Muscle of arm (tissue), 14 donors: ENCODE data around the gene FERMT3. TPM values are rescaled to one million over a fixed set of nuclear protein-coding genes. Genes with fewer than 3 reads are reported as not detected.
"Not testable (repeated sequence)": the region's sequence is repeated elsewhere in the genome, so short reads cannot be mapped to it uniquely, and the experiment has no call there.

Experiments used
- DNase-seq: peaks from one replicate; pipeline ENCODE4 v3.0.0-alpha.2; 2013
- long read RNA-seq, 11 donors: transcript quantifications; one replicate each; lab custom pipeline, GENCODE V29; 2026
- polyA plus RNA-seq, 12 donors: library from polyadenylated mRNA; unstranded; fragments of 120-200 nt; gene quantifications; one replicate each; pipeline ENCODE4 v1.2.1, GENCODE V29; 2013; ENCODE audit not compliant: insufficient read length in 12 of 12

FERMT3 gene
- 10 to 100 TPM in 1 of 12 donors, 1 to 10 TPM in 10, not detected in 1; 5.2 to 16.7 (median 7.5) TPM for polyA plus RNA-seq
- long read RNA-seq, donor 1, partial matches to known transcripts = 17 of 18 reads
- long read RNA-seq, donor 1, other reads (novel, unspliced or antisense) = 0 of 18 reads
- long read RNA-seq, donor 2, partial matches to known transcripts = 5 of 6 reads
- long read RNA-seq, donor 2, other reads (novel, unspliced or antisense) = 0 of 6 reads
- long read RNA-seq, donor 3, partial matches to known transcripts = 0 of 1 reads
- long read RNA-seq, donor 3, other reads (novel, unspliced or antisense) = 0 of 1 reads
- long read RNA-seq, donor 4, partial matches to known transcripts = 17 of 18 reads
- long read RNA-seq, donor 4, other reads (novel, unspliced or antisense) = 0 of 18 reads
- long read RNA-seq, donor 5 = 0 reads
- long read RNA-seq, donor 6, partial matches to known transcripts = 0 of 1 reads
- long read RNA-seq, donor 6, other reads (novel, unspliced or antisense) = 0 of 1 reads
- long read RNA-seq, donor 7, partial matches to known transcripts = 41 of 57 reads
- long read RNA-seq, donor 7, other reads (novel, unspliced or antisense) = 16 of 57 reads
- long read RNA-seq, donor 8, partial matches to known transcripts = 115 of 670 reads
- long read RNA-seq, donor 8, other reads (novel, unspliced or antisense) = 554 of 670 reads
- long read RNA-seq, donor 9, partial matches to known transcripts = 20 of 47 reads
- long read RNA-seq, donor 9, other reads (novel, unspliced or antisense) = 27 of 47 reads
- long read RNA-seq, donor 10, partial matches to known transcripts = 0 of 1 reads
- long read RNA-seq, donor 10, other reads (novel, unspliced or antisense) = 0 of 1 reads
- long read RNA-seq, donor 11 = 0 reads

DNA sequence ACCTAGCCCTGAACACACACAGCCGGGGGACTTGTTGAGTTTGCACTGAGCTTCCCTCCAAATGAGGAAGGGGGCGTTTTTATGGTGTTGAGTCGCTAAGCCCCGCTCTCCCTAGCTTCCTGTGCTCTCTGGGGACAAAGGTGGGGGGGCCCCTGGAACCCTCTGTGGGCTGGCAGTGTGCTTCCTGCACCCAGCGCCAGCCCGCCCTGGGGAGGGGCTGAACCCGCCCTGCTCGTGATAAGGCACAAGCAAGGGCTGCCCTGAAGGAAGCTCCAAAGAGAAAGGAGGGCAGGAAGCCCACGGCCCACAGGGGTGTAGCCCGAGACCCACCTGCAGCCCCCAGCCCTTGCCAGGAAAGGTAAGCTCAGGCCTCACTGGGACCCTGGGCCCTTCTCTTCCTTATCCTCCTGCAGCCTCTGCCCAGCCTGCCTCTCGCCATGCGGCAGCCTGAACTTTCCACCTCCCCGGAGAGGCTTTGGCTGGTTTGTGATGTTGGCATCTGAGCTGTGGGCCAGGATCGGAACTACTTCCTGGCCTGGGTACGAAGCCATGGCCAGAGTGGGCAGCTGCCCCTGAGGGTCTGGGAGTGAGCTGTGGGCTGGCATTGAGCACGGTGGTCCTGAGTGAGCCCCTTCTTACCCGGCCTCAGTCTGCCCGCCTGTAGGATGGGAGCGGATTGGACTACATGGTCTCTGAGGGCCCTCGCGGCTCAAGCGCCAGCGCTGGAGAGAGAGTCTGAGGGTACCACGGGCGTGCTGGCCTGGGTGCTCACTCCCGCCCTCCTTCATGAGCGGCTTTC is at the start of gene FERMT3:
Gene FERMT3 (plus strand): TSS at position 265 of the 799 bp plus-strand sequence. CDS start 644 bp downstream, outside the sequence.
- no peak for DNase-seq

- DNase-seq = no peak
These were observed 48.7 kb upstream of the FERMT3 start for GRCh38 chr11:64157631-64158394.

- no peak for DNase-seq
These were observed 45.5 kb upstream of the FERMT3 start for GRCh38 chr11:64161037-64161436.

DNA sequence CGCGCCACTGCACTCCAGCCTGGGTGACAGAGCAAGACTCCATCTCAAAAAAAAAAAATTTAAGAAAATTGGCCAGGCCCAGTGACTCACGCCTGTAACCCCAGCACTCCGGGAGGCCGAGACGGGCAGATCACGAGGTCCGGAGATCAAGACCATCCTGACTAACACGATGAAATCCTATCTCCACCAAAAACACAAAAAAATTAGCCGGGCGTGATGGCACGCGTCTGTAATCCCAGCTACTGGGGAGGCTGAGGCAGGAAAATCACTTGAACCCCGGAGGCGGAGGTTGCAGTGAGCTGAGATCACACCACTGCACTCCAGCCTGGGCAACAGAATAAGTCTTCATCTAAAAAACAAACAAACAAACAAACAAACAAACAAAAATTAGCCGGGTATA is 43.8 kb upstream of the FERMT3 start:
- not testable (repeated sequence) for DNase-seq

DNA sequence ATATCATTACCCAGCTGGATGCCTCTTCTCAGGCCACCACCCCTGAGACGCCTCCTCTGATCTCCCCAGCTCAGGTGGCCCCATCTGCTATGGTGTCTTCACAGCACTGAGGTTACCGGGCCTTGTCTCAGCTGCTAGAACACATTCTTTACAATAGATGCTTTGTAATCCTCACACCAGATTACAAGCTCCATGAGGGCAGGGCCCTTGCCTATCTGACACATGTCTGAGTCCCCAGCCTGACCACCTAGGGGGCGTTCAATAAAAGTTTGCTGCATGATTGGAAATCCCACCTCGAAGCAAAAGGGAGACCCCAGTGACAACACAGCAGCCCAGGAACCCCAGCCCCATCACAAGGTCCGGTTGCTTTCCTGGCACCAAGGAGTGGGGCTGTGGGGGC is 42.6 kb upstream of the FERMT3 start:
- DNase-seq = no peak

DNA sequence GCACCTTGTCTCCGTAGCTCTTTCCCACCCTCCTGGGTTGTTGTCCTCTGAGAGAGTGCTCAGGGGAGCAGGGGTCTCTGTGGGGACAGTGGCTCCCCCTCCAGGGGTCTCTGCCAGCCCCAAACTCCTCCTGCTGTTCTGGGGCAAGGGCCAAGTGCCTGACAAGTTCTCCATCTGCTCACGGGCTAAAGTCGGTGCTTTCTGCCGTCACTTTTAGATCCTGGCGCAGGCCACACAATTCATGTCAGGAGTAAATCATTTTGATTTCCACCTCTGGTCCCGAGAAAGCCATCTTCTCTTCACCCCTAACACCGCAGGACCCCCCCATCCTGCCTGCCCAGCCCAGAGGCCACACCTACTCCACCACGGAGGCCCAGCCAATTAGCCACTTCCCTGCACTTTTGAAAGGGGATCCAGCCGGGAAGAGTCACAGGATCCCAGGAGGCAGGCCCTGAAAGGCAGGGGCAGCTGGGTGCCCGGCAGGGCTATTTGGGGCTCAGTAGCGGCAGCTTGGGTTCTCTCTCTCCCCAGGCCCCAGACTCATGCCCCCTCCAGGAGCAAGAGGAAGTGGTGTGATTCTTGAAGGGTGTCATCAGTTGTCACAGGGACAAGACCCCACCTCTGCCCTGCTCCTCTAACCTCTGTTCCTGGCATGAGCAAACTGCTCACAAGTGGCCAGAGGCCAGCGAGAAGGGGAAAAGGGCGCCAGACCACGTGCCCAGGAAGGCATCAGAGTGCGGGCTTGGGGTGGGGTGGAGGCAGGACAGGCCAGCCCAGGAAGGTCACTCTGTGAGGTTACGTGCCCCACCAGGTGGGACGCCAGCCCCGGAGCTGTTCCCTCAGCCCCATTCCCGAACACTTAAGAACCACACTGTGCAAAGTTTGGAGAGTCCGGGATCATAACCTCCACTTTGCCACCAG is 41.9 kb upstream of the FERMT3 start:
- no peak for DNase-seq

GRCh38 chr11:64165481-64165841 is 41.1 kb upstream of the FERMT3 start:
- DNase-seq = no peak

GRCh38 chr11:64165842-64166635 is 40.5 kb upstream of the FERMT3 start, which contains the start of gene MACROD1:
MACROD1 (minus strand) TSS chr11:64166113; CDS start chr11:64165994, 119 bp downstream.
- peak; percentile 82 for DNase-seq

- DNase-seq = no peak
These were observed 36.1 kb upstream of the FERMT3 start for GRCh38 chr11:64170419-64170818.

GRCh38 chr11:64173616-64174355 is 32.7 kb upstream of the FERMT3 start:
- no peak for DNase-seq

GRCh38 chr11:64176751-64177150 is 29.8 kb upstream of the FERMT3 start:
- no peak for DNase-seq

- no peak for DNase-seq
These were observed 28.3 kb upstream of the FERMT3 start for GRCh38 chr11:64178203-64178602.

DNA sequence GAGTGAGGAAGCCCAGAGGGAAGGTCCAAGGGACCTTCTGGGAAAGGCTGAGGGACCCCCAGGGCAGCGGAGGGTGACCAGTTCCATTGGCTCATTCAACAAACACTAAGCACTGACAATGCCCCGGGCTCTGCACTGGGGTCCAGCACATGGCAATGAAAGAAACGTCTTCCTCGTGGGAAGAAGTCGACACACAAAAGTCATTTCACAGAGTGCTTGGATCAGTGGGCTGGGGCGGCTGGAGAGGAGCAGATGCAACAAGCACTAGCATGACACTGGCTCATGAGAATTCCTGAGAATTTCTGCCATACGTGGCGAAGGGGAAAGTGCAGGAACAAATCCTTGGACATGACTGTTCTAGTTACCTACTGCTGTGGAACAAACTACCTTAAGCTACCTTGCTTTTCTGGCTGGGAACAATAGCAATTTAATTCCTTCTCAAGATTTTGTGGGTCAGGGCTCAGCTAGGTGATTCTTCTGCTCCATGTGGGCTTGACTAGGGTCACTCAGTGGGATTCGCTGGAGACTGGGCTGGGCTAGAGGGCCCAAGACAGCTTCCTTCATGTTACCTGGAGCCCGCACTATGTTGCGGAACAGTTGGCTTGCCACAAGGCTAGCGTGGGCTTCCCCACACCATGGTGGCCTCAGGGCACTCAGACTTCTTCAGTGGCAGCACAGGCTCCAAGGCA is 27.4 kb upstream of the FERMT3 start:
- no peak for DNase-seq

DNA sequence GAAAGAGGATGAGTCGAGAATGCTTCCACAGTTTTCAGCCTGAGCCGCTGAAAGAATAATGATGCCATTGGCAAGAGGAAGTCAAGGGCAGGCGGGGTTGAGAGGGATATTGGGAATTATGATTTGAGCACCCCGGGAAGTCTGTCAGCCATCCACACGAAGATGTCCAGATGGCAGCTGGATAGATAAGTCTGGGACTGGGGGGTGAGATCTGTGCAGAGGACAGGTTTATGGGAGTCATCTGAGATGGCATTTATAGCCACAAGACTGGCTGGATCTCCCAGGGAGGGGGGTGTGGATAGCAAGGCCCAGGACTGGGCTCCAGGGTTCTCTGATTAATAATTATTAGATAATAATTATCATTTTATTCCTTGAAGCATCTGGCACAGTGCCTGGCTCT is 25.6 kb upstream of the FERMT3 start:
- no peak for DNase-seq

GRCh38 chr11:64181506-64182411 is 24.8 kb upstream of the FERMT3 start:
- peak; percentile 92 for DNase-seq

DNA sequence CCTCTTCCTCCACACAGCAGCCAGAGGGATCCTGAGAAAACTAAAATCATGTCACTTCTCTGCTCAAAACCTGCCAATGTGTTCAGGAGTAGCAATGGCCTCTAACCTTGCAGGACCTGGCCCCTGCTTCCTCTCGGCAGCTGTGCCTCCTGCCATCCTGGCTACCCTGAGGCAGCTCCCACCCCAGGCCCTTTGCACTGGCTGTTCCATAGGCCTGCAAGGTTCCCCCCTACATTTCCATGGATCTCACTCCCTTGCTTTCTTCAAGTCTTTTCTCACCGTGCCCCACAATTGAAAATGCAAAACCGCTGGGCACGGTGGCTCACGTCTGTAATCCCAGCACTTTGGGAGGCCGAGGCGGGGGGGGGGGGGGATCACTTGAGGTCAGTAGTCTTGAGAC is 22.6 kb upstream of the FERMT3 start:
- DNase-seq = no peak
